CD4-positive, alpha-beta T cell (primary cell): ENCODE results near the gene SEMA4D. TPM values are rescaled to one million over a fixed set of nuclear protein-coding genes. Genes with fewer than 3 reads are reported as not detected.

Source experiments
- ATAC-seq: fragments of 200-7000 bp; cut with Tn5 transposase; one replicate; pipeline ENCODE4 v1.10.0; 2022; ENCODE audit warnings: mild to moderate bottlenecking; ENCODE audit not compliant: poor library complexity
- CTCF ChIA-PET: fragments of 350-600 bp; sonication (Branson Sonifier 250); formaldehyde crosslinking; loops from one replicate; lab custom pipeline; 2021; ENCODE audit warnings: antibody characterized with exemption, inconsistent platforms; lab: Charles Lee
- POLR2A ChIA-PET: fragments of 350-600 bp; sonication (Branson Sonifier 250); formaldehyde crosslinking; loops from one replicate; lab custom pipeline; 2021; ENCODE audit warnings: antibody characterized with exemption, inconsistent platforms; lab: Charles Lee
- DNase-seq, 14 experiments: peaks; one replicate each; pipeline ENCODE4 v3.0.0-alpha.2; 2013 to 2020; ENCODE audit warnings: mixed read lengths in 2 of 14
- H3K27ac ChIP-seq, 2 donors: one replicate each; pipeline versions ENCODE4 v1.5.1 to v1.7.0; 2013; ENCODE audit warnings: low read length in 2 of 2, low read depth in 1 of 2, mild to moderate bottlenecking in 1 of 2
- H3K27me3 ChIP-seq, 2 experiments: 1 replicate in 1 of 2; 2 replicates in 1 of 2; pipeline versions ENCODE4 v1.6.1 to v1.7.0; 2013; ENCODE audit warnings: low read length in 2 of 2, control low read depth in 1 of 2, mild to moderate bottlenecking in 1 of 2, moderate library complexity in 1 of 2; ENCODE audit not compliant: insufficient read depth in 2 of 2, control insufficient read depth in 1 of 2
- H3K36me3 ChIP-seq: one replicate; pipeline ENCODE4 v1.6.1; 2013; ENCODE audit warnings: low read length, control low read depth; ENCODE audit not compliant: insufficient read depth
- H3K4me1 ChIP-seq: one replicate; pipeline ENCODE4 v1.6.1; 2013; ENCODE audit warnings: low read length, control low read depth; ENCODE audit not compliant: insufficient read depth
- H3K4me3 ChIP-seq: one replicate; pipeline ENCODE4 v1.5.1; 2013; ENCODE audit warnings: mild to moderate bottlenecking, low read length, moderate library complexity
- H3K9me3 ChIP-seq, 2 experiments: 1 replicate in 1 of 2; 2 replicates in 1 of 2; pipeline versions ENCODE4 v1.6.1 to v1.7.0; 2013; ENCODE audit warnings: low read length in 2 of 2, mild to moderate bottlenecking in 2 of 2, control low read depth in 1 of 2, moderate library complexity in 1 of 2; ENCODE audit not compliant: control insufficient read depth in 1 of 2, insufficient read depth in 1 of 2
- H3K27ac Mint-ChIP-seq: one replicate; pipeline ENCODE4 v1.8.0; 2020; ENCODE audit warnings: mixed read lengths
- H3K27me3 Mint-ChIP-seq: one replicate; pipeline ENCODE4 v1.8.0; 2021; ENCODE audit warnings: mixed read lengths
- H3K36me3 Mint-ChIP-seq: one replicate; pipeline ENCODE4 v1.8.0; 2021; ENCODE audit warnings: low read depth, mixed read lengths
- H3K4me1 Mint-ChIP-seq: one replicate; pipeline ENCODE4 v1.8.0; 2021; ENCODE audit warnings: low read depth, mixed read lengths
- H3K4me3 Mint-ChIP-seq: one replicate; pipeline ENCODE4 v1.8.0; 2020; ENCODE audit warnings: mild to moderate bottlenecking, mixed read lengths
- H3K9me3 Mint-ChIP-seq: one replicate; pipeline ENCODE4 v1.8.0; 2020; ENCODE audit warnings: mixed read lengths
- intact Hi-C, 2 experiments: fragments of 100-400 bp; cut with DNase I in 1 of 2; cut with micrococcal nuclease in 1 of 2; formaldehyde crosslinking; loops; one replicate each; pipeline versions ENCODE4 v1.15.1 to v1.9.0; 2023 to 2025; cut with DNase I, micrococcal nuclease
- total RNA-seq, 174 experiments: library from RNA in 2 of 174; stranded (reverse) in 2 of 174; gene quantifications; one replicate each; pipeline ENCODE4 v1.2.3 and lab custom pipeline; 2021 to 2026
- TF ChIP-seq, protein P1 (sequence below): fragments of 200-600 bp; IDR thresholded peaks from one replicate; pipeline ENCODE4 v1.8.0; 2022; ENCODE audit warnings: antibody characterized with exemption, mild to moderate bottlenecking

SEMA4D gene
- total RNA-seq, 2 experiments from 2014 or later, result 399 to 430 TPM

DNA sequence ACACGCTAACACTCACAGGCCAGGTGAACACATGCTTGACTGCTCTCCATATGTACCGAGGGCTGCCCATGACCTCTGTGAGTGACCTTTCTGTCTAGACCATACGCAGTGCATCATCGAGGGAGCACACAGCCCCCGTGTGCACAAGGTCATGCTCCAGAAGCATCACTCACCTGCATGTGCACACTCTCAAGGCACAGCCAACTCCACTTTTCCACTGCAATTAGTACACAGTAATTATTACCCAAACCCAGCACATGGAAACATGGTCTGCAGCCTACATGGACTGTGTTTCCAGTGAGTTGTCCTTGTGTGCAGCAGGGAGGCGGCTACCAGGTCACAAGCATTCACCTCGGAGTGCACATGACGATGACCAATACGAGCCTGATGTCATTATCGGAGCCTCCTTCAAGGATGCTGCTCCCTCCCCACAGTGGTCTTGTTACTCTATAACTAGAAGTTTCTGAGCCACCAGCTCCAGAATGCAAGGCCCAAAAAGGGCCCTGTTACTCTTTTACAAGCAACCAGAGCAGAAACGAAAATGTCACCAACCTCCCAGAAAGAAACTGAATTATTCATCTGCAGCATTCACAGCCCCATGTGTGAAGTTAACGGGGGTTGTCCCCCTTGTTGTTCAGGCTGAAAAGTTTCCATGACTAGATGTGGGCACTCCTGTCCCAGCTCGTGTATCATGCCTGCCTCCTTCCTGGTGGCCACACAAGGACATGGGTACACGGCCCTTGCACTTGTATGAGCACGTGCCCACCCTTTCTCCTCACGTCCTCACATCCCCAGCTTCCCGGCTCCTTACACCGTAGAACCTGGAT, 31.2 kb downstream of the SEMA4D start:
- ChIA-PET CTCF (interaction anchor here (0.6 to 2.4 kb wide), 2 partner anchors 38 to 82 kb away, joined by 3 to 9 read pairs; no protein-coding TSS in a partner anchor), POLR2A (interaction anchor here (0.9 to 4.3 kb wide), 11 partner anchors 10 to 82 kb away, joined by 3 to 23 read pairs (median 7); no protein-coding TSS in a partner anchor)
- Histone ChIP-seq H3K9me3 (no peaks in the 10 kb centered on the region), H3K36me3 (peaks cover 26% of the 10 kb centered on the region), H3K27me3 (no peaks in the 10 kb centered on the region), H3K4me3 (peak overlapping the region; percentile 12), H3K27ac (peak overlapping the region; percentile 64 to 84), H3K4me1 (peaks cover 93% of the 10 kb centered on the region)
- H3K4me1 Mint-ChIP-seq, result peaks cover 97% of the 10 kb centered on the region
- ATAC-seq (peak; percentile 2), DNase-seq (peak in 2 of 14 experiments; percentile 43 to 52)
- peak overlapping the region; percentile 96 for H3K27ac Mint-ChIP-seq
- no peaks in the 10 kb centered on the region for H3K9me3 Mint-ChIP-seq
- no peaks in the 10 kb centered on the region for H3K27me3 Mint-ChIP-seq
- intact Hi-C loops, result loop anchor here in 1 of 2 experiments (2.0 kb wide), 1 partner anchor 14 kb away; no protein-coding TSS in a partner anchor
- peak overlapping the region; percentile 76 for H3K4me3 Mint-ChIP-seq
- TF ChIP-seq, protein P1, sequence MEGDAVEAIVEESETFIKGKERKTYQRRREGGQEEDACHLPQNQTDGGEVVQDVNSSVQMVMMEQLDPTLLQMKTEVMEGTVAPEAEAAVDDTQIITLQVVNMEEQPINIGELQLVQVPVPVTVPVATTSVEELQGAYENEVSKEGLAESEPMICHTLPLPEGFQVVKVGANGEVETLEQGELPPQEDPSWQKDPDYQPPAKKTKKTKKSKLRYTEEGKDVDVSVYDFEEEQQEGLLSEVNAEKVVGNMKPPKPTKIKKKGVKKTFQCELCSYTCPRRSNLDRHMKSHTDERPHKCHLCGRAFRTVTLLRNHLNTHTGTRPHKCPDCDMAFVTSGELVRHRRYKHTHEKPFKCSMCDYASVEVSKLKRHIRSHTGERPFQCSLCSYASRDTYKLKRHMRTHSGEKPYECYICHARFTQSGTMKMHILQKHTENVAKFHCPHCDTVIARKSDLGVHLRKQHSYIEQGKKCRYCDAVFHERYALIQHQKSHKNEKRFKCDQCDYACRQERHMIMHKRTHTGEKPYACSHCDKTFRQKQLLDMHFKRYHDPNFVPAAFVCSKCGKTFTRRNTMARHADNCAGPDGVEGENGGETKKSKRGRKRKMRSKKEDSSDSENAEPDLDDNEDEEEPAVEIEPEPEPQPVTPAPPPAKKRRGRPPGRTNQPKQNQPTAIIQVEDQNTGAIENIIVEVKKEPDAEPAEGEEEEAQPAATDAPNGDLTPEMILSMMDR, result no peak
- H3K36me3 Mint-ChIP-seq, result peaks cover 84% of the 10 kb centered on the region

DNA sequence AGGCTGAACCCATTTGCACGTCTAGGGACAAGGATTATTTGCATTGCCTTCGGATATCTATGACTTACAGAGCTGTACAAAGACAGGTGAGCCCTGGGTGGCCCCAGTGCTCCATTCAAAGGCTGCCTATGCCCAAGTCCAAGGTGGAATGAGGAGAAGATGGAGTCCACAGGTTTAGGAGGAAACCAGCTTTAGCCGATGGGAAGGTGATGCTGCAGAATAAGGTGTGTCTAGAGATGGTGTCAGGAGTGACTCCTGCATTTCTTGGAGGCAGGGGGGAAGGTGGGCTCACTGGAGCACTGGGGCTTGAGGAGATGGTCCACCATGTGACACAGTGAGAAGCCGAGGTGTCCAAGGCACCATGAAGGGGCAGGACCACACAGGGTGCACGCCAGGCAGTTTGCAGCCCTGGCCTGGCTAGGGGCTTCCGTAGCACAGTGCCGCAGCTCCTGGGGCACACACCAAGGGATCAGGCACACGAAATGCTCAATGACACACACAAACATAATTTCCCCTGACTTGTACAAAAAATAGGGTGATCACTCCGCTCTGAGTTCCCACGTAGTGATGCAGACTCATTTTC, 32.1 kb downstream of the SEMA4D start:
- H3K4me1 Mint-ChIP-seq, result peaks cover 97% of the 10 kb centered on the region
- Histone ChIP-seq H3K36me3 (peaks cover 26% of the 10 kb centered on the region), H3K4me1 (peaks cover 94% of the 10 kb centered on the region), H3K27ac (peak overlapping the region; percentile 73 to 84), H3K9me3 (no peaks in the 10 kb centered on the region), H3K4me3 (no peak overlapping the region), H3K27me3 (no peaks in the 10 kb centered on the region)
- TF ChIP-seq, protein P1, result no peak
- intact Hi-C loops, result loop anchor here (2.0 kb wide), 3 partner anchors 15 to 21 kb away; no protein-coding TSS in a partner anchor
- no peaks in the 10 kb centered on the region for H3K27me3 Mint-ChIP-seq
- POLR2A ChIA-PET, result interaction anchor here (0.7 to 2.3 kb wide), 9 partner anchors 8 to 83 kb away, joined by 3 to 12 read pairs (median 7); no protein-coding TSS in a partner anchor
- CTCF ChIA-PET, result interaction anchor here (2.5 kb wide), 1 partner anchor 83 kb away, joined by 9 read pairs; no protein-coding TSS in a partner anchor
- ATAC-seq (no peak), DNase-seq (no peak)
- peak overlapping the region; percentile 76 for H3K4me3 Mint-ChIP-seq
- H3K27ac Mint-ChIP-seq, result peak overlapping the region; percentile 96
- H3K9me3 Mint-ChIP-seq, result no peaks in the 10 kb centered on the region
- H3K36me3 Mint-ChIP-seq, result peaks cover 83% of the 10 kb centered on the region

DNA sequence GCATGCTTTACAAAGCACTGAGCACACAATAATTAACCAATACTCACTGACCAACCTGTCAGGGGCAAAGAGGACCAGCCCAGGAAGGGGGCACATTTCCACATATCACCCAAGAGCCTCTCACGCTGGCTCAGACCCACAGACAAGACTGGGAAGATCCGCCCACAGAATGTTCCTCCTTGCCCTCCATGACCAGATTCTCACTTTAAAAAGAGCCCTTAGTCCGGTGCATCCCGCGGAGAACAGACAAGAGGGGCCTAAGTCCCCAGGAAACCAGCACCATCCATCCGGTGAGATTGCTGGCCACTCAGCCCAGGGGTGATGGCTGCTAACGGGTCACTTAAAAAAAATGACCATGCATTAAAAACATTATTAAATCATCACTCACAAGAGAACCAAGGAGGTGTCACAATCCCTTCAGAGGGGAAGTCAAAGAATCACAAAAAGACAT, 32.9 kb downstream of the SEMA4D start:
- POLR2A ChIA-PET, result interaction anchor here (0.6 to 2.3 kb wide), 12 partner anchors 9 to 84 kb away, joined by 3 to 12 read pairs (median 4); no protein-coding TSS in a partner anchor
- TF ChIP-seq, protein P1, result no peak
- intact Hi-C loops, result loop anchor here in 1 of 2 experiments (2.0 kb wide), 2 partner anchors 18 to 20 kb away; no protein-coding TSS in a partner anchor
- Mint-ChIP-seq H3K36me3 (peaks cover 80% of the 10 kb centered on the region), H3K4me3 (peak overlapping the region; percentile 76), H3K9me3 (no peaks in the 10 kb centered on the region), H3K4me1 (peaks cover 97% of the 10 kb centered on the region), H3K27me3 (no peaks in the 10 kb centered on the region), H3K27ac (peak overlapping the region; percentile 96)
- ATAC-seq, result no peak
- Histone ChIP-seq H3K9me3 (no peaks in the 10 kb centered on the region), H3K36me3 (peaks cover 31% of the 10 kb centered on the region), H3K4me1 (peaks cover 95% of the 10 kb centered on the region), H3K27ac (peak overlapping the region; percentile 73 to 84), H3K4me3 (peak overlapping the region; percentile 44), H3K27me3 (no peaks in the 10 kb centered on the region)
- CTCF ChIA-PET, result interaction anchor here (2.5 kb wide), 1 partner anchor 84 kb away, joined by 9 read pairs; no protein-coding TSS in a partner anchor
- peak in 1 of 14 experiments; percentile 16 for DNase-seq
